Hematopoietic multipotent progenitor cell treated with erythropoietin and hydrocortisone succinate and interleukin-3 and kit ligand, for 17 days (in vitro differentiated cells): ENCODE data around the gene GNB1.
"Not testable (repeated sequence)": the region's sequence is repeated elsewhere in the genome, so short reads cannot be mapped to it uniquely, and the experiment has no call there.

Experiments used
- DNase-seq: peaks from one replicate; pipeline ENCODE4 v3.0.0-alpha.2; 2015; ENCODE audit warnings: low spot score

The GNB1 gene

GRCh38 chr1:1889847-1890505 is 911 bp downstream of the GNB1 start:
- DNase-seq = no peak

- DNase-seq = no peak
Measured at GRCh38 chr1:1889090-1889750, 1.7 kb downstream of the GNB1 start.

- DNase-seq = not testable (repeated sequence)
Measured at GRCh38 chr1:1883890-1884289, 7.0 kb downstream of the GNB1 start.

DNA sequence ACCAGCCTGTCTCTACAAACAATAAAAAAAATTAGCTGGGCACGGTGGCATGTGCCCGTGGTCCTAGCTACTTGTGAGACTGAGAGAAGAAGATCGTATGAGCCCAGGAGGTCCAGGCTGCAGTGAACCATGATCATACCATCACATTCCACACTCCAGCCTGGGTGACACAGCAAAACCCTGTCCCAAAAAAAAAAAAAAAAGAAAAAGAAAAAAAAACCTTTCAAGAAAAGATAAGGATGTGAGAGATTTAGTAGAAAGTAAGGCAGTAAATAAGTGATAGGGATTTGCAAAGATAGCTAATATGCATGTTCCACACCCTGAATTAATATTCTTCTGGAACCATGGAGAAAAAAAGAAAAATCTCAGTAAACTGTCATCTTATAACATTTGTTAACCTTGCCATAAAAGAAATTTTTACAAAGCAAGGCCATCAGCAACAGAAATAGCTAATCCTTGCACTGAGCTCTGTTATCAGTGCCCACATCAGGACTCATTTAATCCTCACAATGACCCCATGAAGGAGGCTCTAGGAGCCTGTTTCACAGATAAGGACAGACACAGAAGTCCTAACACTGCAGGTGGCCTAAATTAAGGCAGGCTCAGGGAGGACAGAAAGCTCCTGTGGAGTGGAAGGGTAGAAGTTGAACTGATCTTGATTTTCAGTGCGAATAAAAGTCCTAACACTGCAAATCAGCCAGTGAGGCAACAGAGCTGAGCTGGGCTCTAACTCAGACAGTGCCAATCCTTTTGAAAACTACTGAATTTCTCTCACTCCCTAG is 7.6 kb downstream of the GNB1 start:
- no peak for DNase-seq

GRCh38 chr1:1881727-1882126 is 9.2 kb downstream of the GNB1 start:
- no peak for DNase-seq

GRCh38 chr1:1880617-1881312 is 10.1 kb downstream of the GNB1 start:
- DNase-seq = no peak

DNA sequence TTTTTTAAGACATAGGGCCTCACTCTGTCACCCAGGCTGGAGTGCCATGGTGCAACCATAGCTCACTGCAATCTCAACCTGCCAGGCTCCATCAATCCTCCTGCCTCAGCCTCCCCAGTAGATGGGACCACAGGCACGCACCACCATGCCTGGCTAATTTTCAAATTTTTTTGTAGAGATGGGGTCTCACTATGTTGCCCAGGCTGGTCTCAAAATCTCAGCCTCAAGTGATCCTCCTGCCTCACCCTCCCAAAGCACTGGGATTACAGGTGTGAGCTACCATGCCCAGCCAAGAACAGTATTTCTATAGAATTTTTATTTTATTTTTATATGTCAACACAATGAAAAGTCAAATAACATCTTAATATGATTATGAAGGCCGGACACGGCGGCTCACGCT is 10.9 kb downstream of the GNB1 start:
- DNase-seq = no peak

DNA sequence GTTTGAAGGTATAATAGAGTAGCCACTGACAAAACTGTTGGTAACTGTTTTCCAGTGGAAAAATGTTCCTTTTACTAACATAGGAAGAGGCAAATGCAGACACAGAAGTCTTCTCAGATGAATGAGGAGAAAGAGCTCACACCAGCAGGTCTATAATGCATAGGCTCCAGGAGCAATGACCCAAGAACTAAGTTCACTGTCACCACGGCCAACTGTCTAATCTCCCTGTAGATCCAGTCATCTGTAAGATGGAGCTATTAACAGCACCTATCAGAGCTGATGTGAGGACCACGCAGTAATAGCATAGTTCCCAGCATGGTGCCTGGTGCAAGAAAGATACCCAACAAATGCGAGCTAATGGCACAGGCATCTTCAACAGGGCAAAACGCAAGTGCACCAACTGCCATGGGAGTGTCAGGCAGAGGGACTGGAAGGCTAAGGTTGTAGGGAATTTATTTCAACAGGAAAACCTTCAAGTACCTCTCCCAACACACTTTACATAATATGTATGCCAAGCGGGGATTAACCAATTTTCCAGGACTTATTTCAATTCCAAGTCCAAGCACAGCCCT is 12.9 kb downstream of the GNB1 start:
- DNase-seq = no peak

- DNase-seq = no peak
Measured at GRCh38 chr1:1876335-1876930, 14.5 kb downstream of the GNB1 start.

- no peak for DNase-seq
Measured at GRCh38 chr1:1875932-1876331, 15.0 kb downstream of the GNB1 start.

- no peak for DNase-seq
Measured at GRCh38 chr1:1874901-1875300, 16.0 kb downstream of the GNB1 start.

DNA sequence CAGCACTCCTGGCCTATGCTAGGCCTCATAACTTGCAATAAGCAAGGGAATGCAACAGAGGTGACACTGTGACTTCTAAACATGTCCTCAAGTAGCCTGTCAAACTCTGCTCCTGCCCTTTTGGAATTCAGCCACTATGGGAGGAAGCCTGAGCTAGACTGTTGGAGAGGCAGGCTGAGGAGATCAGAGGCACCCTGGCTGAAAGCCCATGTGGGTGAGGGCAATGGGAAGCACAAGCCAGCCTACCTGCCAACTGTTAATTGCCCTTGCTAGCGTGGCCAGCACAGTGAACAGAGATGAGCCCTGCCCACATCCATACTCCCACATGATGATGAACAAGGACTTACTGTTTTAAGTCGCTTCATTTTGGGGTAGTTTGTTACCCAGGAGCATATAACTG is 17.7 kb downstream of the GNB1 start:
- no peak for DNase-seq

DNA sequence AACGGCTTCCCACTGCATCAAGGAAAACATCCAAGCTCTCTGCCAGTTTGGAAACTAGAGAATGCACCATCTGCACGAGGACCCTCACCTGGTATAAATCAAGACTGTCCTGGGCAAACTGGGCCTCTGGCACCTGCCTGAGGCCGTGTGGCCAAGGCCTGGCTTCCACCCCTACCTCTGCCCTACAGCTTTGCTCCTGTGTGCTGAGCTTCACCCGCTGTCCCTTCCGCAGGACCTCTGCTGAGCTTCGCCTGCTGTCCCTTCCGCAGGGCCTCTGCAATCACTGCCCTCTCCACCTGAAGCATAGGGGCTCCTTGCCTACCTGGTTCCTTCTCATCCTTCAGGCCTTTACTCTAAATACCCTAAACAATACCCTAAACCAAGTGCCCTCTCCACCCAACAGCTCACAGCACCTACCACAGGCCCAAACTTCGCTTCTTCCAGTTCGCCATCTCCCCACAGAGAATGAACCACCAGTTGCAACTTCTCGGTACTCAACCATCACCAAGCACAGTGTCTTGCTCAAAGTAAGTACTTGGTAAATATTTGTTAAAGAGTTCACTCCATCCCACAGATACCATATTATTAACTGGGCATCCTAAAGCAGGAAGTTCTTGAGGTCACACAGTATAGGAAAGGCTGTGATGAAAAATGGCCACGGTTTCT is 18.4 kb downstream of the GNB1 start:
- DNase-seq = no peak

DNA sequence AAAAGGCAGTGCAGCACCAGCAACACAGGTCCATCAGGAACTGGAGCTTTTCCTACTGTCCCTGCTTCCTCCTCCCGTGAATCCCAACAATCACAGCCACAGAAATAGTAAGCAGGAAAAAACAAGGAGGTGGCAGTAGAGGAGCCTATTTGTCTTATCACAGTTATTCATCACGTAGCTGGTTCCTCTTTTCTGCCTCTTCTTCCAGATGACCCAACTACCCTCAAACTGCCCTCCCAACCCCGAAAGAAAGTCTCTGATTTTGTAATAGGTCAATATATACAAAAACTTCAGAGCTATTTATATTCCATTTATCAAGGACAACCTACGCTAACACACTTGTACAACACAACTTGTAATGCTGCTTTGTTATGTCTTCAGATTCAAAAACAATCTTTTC is 21.4 kb downstream of the GNB1 start:
- no peak for DNase-seq

- no peak for DNase-seq
Measured at GRCh38 chr1:1867164-1867563, 23.7 kb downstream of the GNB1 start.

DNA sequence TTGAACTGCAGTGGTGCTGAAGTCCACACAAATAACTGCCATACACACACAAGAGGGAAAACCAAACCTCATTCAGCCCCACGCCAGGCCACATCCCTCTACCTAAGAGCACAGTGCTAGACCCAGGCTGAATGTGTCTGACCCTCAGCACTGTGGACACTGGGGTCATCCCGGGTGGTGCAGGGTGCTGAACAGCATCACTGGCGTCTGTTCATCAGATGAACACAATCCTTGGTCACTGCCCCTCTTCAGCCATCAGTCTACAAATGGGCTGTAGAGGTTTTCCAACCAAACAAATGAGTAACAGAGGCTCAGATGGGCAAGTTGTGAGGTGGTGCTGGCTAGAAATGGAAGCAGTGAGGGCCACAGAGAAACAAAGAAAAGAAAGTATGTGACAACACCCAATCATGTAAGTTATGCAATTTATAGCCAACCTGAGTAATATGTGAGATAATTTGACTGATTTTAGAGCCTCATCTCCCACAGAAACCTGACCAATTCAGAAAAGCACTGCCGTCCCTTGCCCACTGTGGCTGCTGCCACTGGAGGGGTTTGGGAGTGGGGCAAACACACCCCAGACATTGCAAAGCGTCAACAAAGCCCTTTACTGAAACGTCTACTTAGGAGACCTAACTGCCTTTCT is 27.9 kb downstream of the GNB1 start:
- no peak for DNase-seq

DNA sequence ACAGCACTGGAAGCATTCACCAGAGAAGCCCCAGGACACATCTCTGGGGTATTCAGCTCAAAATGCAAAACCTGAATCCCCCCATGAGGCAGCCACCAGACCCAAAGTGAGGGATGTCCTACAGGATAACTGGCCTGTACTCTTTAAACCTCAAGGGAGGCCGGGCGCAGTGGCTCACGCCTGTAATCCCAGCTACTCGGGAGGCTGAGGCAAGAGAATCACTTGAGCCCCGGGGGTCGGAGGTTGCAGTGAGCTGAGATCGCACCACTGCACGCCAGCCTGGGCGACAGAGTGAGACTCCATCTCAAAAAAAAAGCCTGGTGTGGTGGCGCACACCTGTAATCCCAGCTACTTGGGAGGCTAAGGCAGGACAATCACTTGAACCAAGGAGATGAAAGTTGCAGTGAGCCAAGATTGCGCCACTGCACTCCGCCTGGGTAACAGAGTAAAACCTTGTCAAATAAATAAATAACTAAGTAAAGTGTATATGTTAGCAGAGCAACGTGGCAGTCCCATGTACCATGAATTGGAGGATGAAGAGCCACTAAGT is 29.1 kb downstream of the GNB1 start:
- not testable (repeated sequence) for DNase-seq

DNA sequence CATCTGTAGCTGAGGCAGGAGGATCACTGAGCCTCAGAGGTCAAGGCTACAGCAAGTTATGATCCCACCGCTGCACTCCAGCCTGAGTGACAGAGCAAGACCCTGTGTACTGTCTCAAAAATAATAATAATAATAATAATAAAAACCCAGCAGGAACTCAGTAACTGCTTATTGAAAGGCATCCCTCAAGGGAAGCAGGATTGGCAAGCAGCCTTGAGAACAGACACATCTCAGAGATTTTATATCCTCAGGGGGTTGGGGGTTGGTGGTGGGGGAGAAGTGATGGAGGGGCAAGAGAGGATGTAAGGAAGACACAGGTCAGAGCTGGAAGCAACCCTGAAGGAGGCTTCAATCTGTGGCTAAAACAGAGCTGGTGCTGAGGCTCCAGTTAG is 29.6 kb downstream of the GNB1 start:
- DNase-seq = no peak

DNA sequence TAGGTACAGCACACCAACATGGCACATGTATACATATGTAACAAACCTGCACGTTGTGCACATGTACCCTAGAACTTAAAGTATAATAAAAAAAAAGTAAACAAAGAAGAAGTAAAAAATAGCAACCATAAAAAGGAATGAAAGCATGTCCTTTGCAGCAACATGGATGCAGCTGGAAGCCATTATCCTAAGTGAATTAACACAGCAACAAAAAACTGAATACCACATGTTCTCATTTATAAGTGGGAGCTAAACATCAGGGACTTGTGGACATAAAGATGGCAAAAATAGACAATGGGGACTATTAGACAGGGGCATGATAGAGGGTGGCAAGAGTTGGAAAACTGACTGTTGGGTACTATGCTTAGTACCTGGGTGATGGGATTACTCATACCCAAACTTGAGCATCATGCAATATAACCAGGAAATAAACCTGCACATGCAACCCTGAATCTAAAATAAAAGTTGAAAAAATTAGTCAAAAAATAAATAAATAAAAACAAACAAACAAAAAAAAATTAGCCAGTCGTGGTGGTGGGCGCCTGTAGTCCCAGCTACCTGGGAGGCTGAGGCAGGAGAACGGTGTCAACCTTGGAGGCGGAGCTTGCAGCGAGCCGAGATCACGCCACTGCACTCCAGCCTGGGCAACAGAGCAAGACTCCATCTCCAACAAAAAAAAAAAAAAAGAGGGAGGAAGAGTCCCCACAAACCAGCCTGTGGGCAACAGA is 30.8 kb downstream of the GNB1 start:
- not testable (repeated sequence) for DNase-seq
